GM18951 (cell line): ENCODE data around the gene BTG3.
A peak's percentile ranks its signal among the peaks of the same experiment; 100 is the strongest.

Experiments
- POLR2A ChIP-seq: IDR thresholded peaks from 4 replicates; pipeline ENCODE4 v1.6.1; 2011; ENCODE audit warnings: mild to moderate bottlenecking; ENCODE audit not compliant: insufficient read length, insufficient read depth; ENCODE audit errors: extremely low read depth
- in situ Hi-C: fragments of 300-500 bp; cut with MboI; formaldehyde crosslinking; loops from one replicate; pipeline ENCODE4 v1.12.0; 2022; ENCODE audit warnings: low sequenced_read_pairs, mixed read lengths, inconsistent platforms; ENCODE audit not compliant: unreplicated experiment

Gene BTG3

GRCh38 chr21:17612023-17612564 lies 607 bp downstream of the BTG3 start:
- no peak for TF ChIP-seq POLR2A
- in situ Hi-C loops: no loop called here

- peak; percentile 31 for TF ChIP-seq POLR2A
- in situ Hi-C loops: no loop called here
Measured at GRCh38 chr21:17611414-17612022, 1.2 kb downstream of the BTG3 start.

- no peak for TF ChIP-seq POLR2A
- in situ Hi-C loops: no loop called here
Measured at GRCh38 chr21:17610911-17611310, 1.8 kb downstream of the BTG3 start.

- TF ChIP-seq POLR2A: no peak
- in situ Hi-C loops: no loop called here
Measured at GRCh38 chr21:17609681-17610080, 3.0 kb downstream of the BTG3 start.

- no peak for TF ChIP-seq POLR2A
- in situ Hi-C loops: no loop called here
Measured at GRCh38 chr21:17607684-17608083, 5.0 kb downstream of the BTG3 start.

- TF ChIP-seq POLR2A: no peak
- in situ Hi-C loops: no loop called here
Measured at GRCh38 chr21:17602874-17603273, 9.8 kb downstream of the BTG3 start.

GRCh38 chr21:17598437-17598836 lies 14.3 kb downstream of the BTG3 start:
- no peak for TF ChIP-seq POLR2A

GRCh38 chr21:17597680-17598079 lies 15.0 kb downstream of the BTG3 start:
- no peak for TF ChIP-seq POLR2A
- in situ Hi-C loops: no loop called here

More at GRCh38 chr21:17598437-17598836, 14.3 kb downstream of the BTG3 start:
- in situ Hi-C loops: no loop called here

- in situ Hi-C loops: no loop called here
- TF ChIP-seq POLR2A: no peak
Measured at GRCh38 chr21:17590430-17590829, 22.3 kb downstream of the BTG3 start.

GRCh38 chr21:17585875-17586450 lies 26.7 kb downstream of the BTG3 start:
- in situ Hi-C loops: no loop called here
- TF ChIP-seq POLR2A: no peak

- in situ Hi-C loops: no loop called here
- no peak for TF ChIP-seq POLR2A
Measured at GRCh38 chr21:17583898-17584297, 28.8 kb downstream of the BTG3 start.

- in situ Hi-C loops: no loop called here
- TF ChIP-seq POLR2A: no peak
Measured at GRCh38 chr21:17580319-17580718, 32.4 kb downstream of the BTG3 start.

- no peak for TF ChIP-seq POLR2A
- in situ Hi-C loops: no loop called here
Measured at GRCh38 chr21:17578876-17579275, 33.8 kb downstream of the BTG3 start.

- in situ Hi-C loops: no loop called here
- no peak for TF ChIP-seq POLR2A
Measured at GRCh38 chr21:17578162-17578561, 34.5 kb downstream of the BTG3 start.
